SK-N-DZ (cell line): Measurements from ENCODE around the gene PGM1.

Experiments used
- DNase-seq: peaks from one replicate; pipeline ENCODE4 v3.0.0-alpha.2; 2015; ENCODE audit warnings: low spot score
- small RNA-seq, 2 experiments: library from RNA; depleted of rRNA; stranded (forward); fragments of <200 nt; gene quantifications; one replicate each; pipeline ENCODE3, GENCODE V24; 2014

PGM1 gene

DNA sequence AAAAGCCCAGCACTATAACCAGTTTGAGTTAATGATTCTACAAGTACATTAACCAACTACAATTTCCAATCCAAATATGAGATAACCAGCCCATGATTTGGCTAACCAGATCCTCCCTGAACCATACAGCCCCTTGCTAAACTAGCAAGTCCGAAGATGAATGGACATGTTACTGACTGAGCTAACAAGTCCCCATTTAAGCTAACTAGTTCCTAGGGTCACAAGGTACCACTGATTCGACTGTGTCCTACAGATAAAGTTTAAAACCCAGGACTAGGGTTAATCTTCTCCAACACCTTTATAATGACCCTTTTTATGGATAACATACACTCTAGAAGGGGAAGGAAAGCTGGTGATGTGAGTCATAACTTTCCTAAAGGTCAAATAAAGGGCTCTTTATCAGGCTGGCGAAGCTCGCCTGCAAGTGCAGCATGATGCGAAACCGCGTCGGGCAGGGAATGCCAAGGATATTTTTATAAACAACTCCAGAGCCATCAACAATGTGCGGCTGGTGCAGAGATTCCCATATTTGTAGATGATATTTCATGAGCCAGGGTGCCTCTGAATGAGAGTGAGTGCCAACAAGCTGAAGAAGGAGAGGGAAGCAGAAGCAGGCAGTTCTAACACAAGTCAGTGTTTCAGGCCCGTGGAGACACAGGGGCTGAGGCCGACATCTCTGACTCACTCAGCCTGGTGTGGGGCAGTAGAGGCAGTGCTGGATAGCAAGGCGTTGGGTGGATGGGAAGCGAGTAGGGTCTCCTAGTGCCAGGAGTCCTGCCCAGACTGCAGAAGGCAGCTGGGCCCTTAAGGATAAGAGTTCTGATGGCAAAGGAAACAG is 105.0 kb downstream of the PGM1 start:
- DNase-seq = no peak

DNA sequence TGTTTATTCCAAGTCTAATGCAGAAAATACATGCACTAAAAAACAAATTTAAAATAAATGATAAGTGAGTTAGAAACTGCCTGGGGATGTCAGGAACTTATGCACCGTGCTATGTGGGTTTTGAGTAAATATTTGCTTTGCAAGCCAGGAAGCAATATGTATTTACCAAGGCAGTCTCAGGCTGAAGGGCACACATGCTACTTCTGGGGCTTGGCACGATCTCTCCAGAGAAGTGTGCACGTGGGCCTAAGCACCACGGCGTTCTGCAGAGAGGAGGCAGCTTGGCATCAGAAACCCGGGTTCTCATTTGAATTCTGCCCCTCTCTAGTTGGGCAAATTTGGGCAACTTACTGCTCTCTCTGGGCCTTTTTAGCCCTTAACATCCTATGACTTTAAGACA is 108.0 kb downstream of the PGM1 start:
- DNase-seq = no peak

DNA sequence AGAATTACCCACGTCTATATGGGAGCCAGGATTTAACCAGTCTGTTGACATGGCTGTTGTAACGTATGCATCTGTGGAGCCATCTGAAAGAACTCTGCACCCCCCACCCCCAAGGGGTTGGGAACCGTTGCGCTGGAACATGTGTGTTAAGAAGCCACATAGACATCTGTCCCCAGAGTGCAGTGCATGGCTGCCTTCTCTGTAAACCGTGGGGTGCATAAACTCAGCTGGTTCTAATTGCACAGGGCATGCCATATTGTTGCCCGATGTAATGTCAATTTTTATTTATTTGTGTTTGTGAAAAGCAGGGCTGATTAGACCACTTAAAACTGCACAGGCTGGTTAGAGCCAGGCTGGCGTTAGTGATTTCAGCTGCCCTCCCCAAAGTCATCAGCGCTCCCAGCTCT is 110.5 kb downstream of the PGM1 start:
- DNase-seq = no peak

DNA sequence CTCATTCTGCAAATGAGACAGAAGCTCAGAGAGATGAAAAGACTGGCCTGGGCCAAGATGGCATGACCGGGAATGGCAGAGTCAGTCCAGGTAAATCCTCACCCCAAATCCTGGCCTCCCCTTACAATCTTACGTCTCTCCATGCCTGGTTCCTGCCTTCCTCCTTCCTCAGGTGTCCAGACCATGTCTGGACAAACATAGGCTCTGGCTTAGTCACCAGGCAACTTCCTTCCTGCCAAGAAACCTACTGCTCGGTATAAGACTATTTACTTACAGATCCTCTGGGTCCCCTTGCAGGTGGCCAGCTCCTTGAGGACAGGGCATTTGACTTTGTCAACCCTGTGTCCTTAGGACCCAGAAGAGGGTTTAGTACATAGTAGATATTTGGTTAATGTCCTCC is 111.2 kb downstream of the PGM1 start:
- DNase-seq = no peak

DNA sequence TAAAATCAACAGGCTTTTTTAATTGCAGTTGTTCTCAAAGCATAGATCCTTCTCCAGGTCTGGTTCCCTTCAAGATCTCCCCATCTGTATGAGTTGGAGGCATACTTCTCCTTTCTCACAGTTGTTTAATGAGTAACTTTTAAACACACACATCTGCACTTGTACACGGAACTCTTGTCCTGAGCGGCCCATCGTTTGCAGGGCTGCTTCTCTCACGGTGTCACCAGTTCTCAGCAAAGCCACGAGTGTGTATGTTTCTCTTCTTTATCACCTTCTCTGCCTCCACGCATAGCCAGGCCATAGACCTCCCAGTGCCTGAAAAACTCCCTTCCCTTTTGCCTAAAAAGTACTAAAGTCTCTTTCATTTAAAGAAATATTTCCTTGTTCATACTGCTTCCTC is 111.9 kb downstream of the PGM1 start:
- no peak for DNase-seq

DNA sequence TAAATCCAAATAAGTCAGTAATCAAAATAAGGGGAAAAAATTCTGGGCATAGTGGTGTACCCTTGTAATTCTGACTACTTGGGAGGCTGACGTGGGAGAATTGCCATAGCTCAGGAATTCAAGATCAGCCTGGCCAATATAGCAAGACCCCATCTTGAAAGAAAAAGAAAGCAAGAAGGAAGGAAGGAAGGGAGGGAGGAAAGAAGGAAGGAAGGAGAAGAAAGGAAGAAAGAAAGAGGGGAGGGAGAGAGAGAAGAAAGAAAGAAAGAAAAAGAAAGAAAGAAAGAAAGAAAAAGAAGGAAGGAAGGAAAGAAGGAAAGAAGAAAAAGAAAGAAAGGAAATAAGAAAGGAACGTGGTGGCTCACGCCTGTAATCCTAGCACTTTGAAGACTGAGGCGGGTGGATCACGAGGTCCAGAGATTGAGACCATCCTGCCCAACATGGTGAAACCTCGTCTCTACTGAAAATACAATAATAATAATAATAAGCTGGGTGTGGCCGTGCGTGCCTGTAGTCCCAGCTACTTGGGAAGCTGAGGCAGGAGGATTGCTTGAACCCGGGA is 116.1 kb downstream of the PGM1 start:
- no peak for DNase-seq

Small RNAs within 50 kb of the gene (small RNA-seq; reads per million reads assigned to genes)
- gene RF02105 (0 reads per million in 2 experiments), gene RF02106 (0 reads per million in 2 experiments), gene RF02107 (0 reads per million in 2 experiments), gene RF02108 (0 reads per million in 2 experiments), gene RF02109 (0 reads per million in 2 experiments), gene RF02110 (0 reads per million in 2 experiments)
